ENCODE data around the gene MAGI2.

GRCh38 chr7:78164459-78164858, 1289.0 kb downstream of the MAGI2 start:
- TF ChIP-seq CTCF (IDR thresholded peaks at IDR 0.05; ENCODE audit: low read depth, low read length, missing input control) (no peak), SP1 (IDR thresholded peaks at IDR 0.05) (no peak)

Measured in liver (tissue), 3 donors.